Measurements from ENCODE around the gene TMEM69.

- TF ChIP-seq CTCF (IDR thresholded peaks at IDR 0.05) (no peak), POLR2A (IDR thresholded peaks at IDR 0.05) (no peak)
Measured at GRCh38 chr1:45722809-45723208, 34.8 kb downstream of the TMEM69 start.

Measured in uterus (tissue), 2 donors.